Measurements from ENCODE around the gene GRK2. TPM values are rescaled to one million over a fixed set of nuclear protein-coding genes. Genes with fewer than 3 reads are reported as not detected.

GRK2 gene
- total and polyA plus RNA-seq, 8 donors = 55.2 to 118 (median 59.4) TPM

DNA sequence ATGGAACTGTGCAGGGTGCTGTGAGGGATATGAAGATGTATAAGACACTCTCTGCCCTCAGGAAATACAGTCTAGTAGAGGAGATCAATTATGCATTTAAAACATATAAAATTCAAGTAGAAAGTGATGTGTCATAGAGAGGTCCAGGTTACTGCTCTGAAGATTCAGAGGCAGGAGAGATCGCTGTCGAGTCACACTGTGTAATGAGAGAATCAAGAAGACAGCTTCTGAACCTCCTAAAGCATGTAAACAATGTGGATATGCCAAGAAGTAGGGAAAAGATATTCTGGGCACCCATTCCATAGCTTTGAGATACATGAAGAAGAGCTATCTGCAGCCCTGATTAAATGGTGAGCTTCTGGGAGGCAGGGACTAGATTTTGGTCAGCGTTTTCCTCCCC is 53.7 kb downstream of the GRK2 start:
- ATAC-seq (no peak), DNase-seq (no peak)
- TF ChIP-seq, protein P1, sequence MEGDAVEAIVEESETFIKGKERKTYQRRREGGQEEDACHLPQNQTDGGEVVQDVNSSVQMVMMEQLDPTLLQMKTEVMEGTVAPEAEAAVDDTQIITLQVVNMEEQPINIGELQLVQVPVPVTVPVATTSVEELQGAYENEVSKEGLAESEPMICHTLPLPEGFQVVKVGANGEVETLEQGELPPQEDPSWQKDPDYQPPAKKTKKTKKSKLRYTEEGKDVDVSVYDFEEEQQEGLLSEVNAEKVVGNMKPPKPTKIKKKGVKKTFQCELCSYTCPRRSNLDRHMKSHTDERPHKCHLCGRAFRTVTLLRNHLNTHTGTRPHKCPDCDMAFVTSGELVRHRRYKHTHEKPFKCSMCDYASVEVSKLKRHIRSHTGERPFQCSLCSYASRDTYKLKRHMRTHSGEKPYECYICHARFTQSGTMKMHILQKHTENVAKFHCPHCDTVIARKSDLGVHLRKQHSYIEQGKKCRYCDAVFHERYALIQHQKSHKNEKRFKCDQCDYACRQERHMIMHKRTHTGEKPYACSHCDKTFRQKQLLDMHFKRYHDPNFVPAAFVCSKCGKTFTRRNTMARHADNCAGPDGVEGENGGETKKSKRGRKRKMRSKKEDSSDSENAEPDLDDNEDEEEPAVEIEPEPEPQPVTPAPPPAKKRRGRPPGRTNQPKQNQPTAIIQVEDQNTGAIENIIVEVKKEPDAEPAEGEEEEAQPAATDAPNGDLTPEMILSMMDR (IDR thresholded peaks at IDR 0.05) = no peak
- Histone ChIP-seq H3K36me3 (no peaks in the 10 kb centered on the region), H3K9me3 (no peaks in the 10 kb centered on the region), H3K4me3 (no peak overlapping the region), H3K27me3 (no peaks in the 10 kb centered on the region), H3K27ac (no peak overlapping the region), H3K4me1 (peaks cover 0 to 17% of the 10 kb centered on the region in 2 donors)
- intact Hi-C loops (cut with DNase I) = no loop called here

DNA sequence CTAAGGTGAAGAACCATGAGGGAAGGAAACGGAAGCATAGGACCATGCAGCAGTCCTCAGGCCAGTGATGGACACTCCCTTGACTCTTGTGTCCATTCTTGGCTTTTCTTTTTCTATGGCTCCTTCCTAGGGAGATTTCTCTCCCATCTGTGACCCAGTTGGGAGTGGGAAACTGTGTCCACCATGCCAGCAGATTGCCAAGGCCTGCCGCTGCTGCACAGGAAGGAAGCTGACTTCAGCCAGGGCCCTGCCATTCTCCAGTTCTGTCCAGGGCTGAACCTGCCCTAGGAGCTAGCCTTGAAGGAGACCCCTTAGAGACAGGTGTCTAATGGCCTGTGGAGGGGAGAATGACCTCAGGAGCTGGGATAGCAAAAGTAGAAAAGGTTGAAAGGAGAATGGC is 54.4 kb downstream of the GRK2 start:
- Histone ChIP-seq H3K27me3 (no peaks in the 10 kb centered on the region), H3K27ac (no peak overlapping the region), H3K4me1 (peaks cover 0 to 17% of the 10 kb centered on the region in 2 donors), H3K36me3 (no peaks in the 10 kb centered on the region), H3K4me3 (no peak overlapping the region), H3K9me3 (no peaks in the 10 kb centered on the region)
- DNase-seq (no peak), ATAC-seq (no peak)
- TF ChIP-seq, protein P1 (IDR thresholded peaks at IDR 0.05) = no peak
- intact Hi-C loops (cut with DNase I) = no loop called here

DNA sequence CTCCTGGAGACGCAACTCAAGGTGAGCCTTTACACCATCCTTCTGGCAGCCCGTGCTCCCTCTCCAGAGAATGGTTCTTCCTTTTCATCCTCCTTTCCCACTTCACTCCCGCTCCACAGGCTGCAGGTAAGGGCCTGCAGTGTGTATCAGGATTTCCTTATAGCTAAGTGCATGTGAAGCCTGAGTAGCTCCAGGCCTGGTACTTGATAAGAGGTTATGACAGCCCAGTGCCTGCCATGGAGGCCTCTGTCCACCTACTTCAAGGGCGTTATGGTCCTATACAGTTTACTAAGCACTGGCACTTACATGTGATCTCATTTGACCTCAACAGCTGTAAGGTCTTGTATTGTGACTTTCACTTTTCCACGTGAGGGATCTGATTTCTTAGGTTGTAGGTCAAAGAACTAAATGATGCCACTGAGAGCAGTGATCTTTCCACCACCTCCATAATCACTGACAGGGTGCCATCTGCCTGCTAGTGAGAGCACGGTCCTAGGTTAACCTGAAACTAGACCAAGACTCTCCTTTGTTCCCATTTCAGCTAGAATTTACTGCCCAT is 55.1 kb downstream of the GRK2 start:
- DNase-seq = no peak
- no peak for ATAC-seq
- no peaks in the 10 kb centered on the region for H3K9me3 ChIP-seq
- TF ChIP-seq, protein P1 (IDR thresholded peaks at IDR 0.05) = no peak
- peaks cover 0 to 14% of the 10 kb centered on the region in 2 donors for H3K4me1 ChIP-seq
- intact Hi-C loops (cut with DNase I) = no loop called here
- H3K36me3 ChIP-seq = no peaks in the 10 kb centered on the region
- no peaks in the 10 kb centered on the region for H3K27me3 ChIP-seq
- H3K4me3 ChIP-seq = no peak overlapping the region
- H3K27ac ChIP-seq = no peak overlapping the region

DNA sequence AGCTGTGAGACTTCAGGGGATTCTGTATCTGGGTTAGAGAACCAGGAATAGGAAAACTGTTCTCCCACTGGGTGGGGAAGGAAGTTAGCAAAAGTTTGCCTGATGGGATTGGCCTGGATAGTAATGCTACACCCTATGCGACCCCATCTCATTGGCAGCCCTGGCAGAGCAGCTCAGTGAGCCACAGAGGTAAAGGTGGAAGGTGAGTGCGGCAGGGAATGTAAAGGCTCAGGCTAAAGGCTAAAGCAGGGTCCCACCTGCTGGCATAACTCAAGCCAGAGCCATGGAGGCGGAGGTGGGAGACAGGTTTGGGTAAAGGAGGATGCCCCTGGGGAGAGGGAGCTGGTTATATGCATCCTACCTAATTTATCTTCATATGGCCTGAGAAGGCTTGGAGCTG is 55.8 kb downstream of the GRK2 start:
- H3K4me3 ChIP-seq = no peak overlapping the region
- no peaks in the 10 kb centered on the region for H3K9me3 ChIP-seq
- peaks cover 0 to 10% of the 10 kb centered on the region in 2 donors for H3K4me1 ChIP-seq
- H3K36me3 ChIP-seq = no peaks in the 10 kb centered on the region
- H3K27me3 ChIP-seq = no peaks in the 10 kb centered on the region
- no peak overlapping the region for H3K27ac ChIP-seq
- TF ChIP-seq, protein P1 (IDR thresholded peaks at IDR 0.05) = no peak
- DNase-seq (no peak), ATAC-seq (no peak)
- intact Hi-C loops (cut with DNase I) = no loop called here

DNA sequence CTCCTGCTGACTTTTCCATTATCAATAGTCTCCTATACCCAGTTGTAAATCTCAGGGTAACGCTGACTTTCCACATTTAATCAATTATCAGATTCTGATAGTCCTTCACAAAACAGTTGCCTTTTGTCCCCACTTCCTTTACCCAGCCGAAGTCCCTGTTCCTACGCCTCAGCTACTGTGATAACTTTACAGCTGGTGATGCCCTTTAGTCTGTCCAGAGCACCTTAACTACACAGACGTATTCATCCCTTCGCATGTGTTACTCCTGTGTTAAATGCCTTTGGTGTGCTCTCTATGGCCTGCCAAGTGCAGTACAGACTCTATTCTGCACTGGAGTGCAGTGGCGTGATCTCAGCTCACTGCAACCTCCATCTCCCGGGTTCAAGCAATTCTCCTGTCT is 57.3 kb downstream of the GRK2 start:
- Histone ChIP-seq H3K27ac (no peak overlapping the region), H3K27me3 (no peaks in the 10 kb centered on the region), H3K4me3 (no peak overlapping the region), H3K36me3 (no peaks in the 10 kb centered on the region), H3K4me1 (peaks cover 0 to 3% of the 10 kb centered on the region in 2 donors), H3K9me3 (no peaks in the 10 kb centered on the region)
- ATAC-seq (no peak), DNase-seq (no peak)
- TF ChIP-seq, protein P1 (IDR thresholded peaks at IDR 0.05) = no peak
- intact Hi-C loops (cut with DNase I) = no loop called here

All from left lung (tissue), 10 donors.